Neural cell (in vitro differentiated cells): ENCODE data around the gene PFKP. TPM values are rescaled to one million over a fixed set of nuclear protein-coding genes. Genes with fewer than 3 reads are reported as not detected.
"Not testable (repeated sequence)": the region's sequence is repeated elsewhere in the genome, so short reads cannot be mapped to it uniquely, and the experiment has no call there.

Experiments used
- H2AFZ ChIP-seq: fragments of 200-600, 300-800 bp; sonication (generic), shearing (Covaris generic); 2 replicates; pipeline ENCODE4 v1.6.0; 2014; ENCODE audit warnings: low read depth, mild to moderate bottlenecking, antibody characterized with exemption, low read length, moderate library complexity
- H3F3A ChIP-seq: fragments of 200-600 bp; shearing (Covaris generic); 2 replicates; pipeline ENCODE4 v1.6.1; 2016; ENCODE audit warnings: mild to moderate bottlenecking, moderate library complexity, mixed read lengths, antibody characterized with exemption, low read length; ENCODE audit not compliant: insufficient read depth, poor library complexity, severe bottlenecking
- H3K27ac ChIP-seq: fragments of 200-600, 300-800 bp; sonication (generic), shearing (Covaris generic); 2 replicates; pipeline ENCODE4 v1.5.1; 2014; ENCODE audit warnings: mild to moderate bottlenecking, low read length, moderate library complexity
- H3K27me3 ChIP-seq: fragments of 300-800, 200-600 bp; sonication (generic), shearing (Covaris generic); 2 replicates; pipeline ENCODE4 v1.6.0; 2014; ENCODE audit warnings: mild to moderate bottlenecking, low read depth, low read length, moderate library complexity; ENCODE audit not compliant: insufficient read depth
- H3K36me3 ChIP-seq: fragments of 300-800, 200-600 bp; sonication (generic), shearing (Covaris generic); 2 replicates; pipeline ENCODE4 v1.5.1; 2014; ENCODE audit warnings: mild to moderate bottlenecking, antibody characterized with exemption, low read length, moderate library complexity; ENCODE audit not compliant: insufficient read depth
- H3K4me2 ChIP-seq: fragments of 300-800, 200-600 bp; sonication (generic), shearing (Covaris generic); 2 replicates; pipeline ENCODE4 v1.6.0; 2014; ENCODE audit warnings: mild to moderate bottlenecking, low read length
- H3K4me3 ChIP-seq: fragments of 300-800, 200-600 bp; sonication (generic), shearing (Covaris generic); 2 replicates; pipeline ENCODE4 v1.5.1; 2014; ENCODE audit warnings: mild to moderate bottlenecking, low read length, moderate library complexity
- H3K79me2 ChIP-seq: fragments of 200-600 bp; shearing (Covaris generic); replicated peaks from 2 replicates; pipeline ENCODE4 v1.6.0; 2014; ENCODE audit warnings: mild to moderate bottlenecking, low read length, moderate library complexity; ENCODE audit not compliant: insufficient read depth
- H3K9ac ChIP-seq: fragments of 300-800, 200-600 bp; sonication (generic), shearing (Covaris generic); 2 replicates; pipeline ENCODE4 v1.6.1; 2016; ENCODE audit warnings: mild to moderate bottlenecking, low read length, mixed read lengths
- H3K9me2 ChIP-seq: fragments of 200-600 bp; shearing (Covaris generic); 2 replicates; pipeline ENCODE4 v1.6.1; 2016; ENCODE audit warnings: mild to moderate bottlenecking, low read length, mixed read lengths; ENCODE audit not compliant: insufficient read depth
- H3K9me3 ChIP-seq: fragments of 200-600, 300-800 bp; sonication (generic), shearing (Covaris generic); 2 replicates; pipeline ENCODE4 v1.6.1; 2016; ENCODE audit warnings: mild to moderate bottlenecking, mixed run types, low read length, moderate library complexity, mixed read lengths
- H4K20me1 ChIP-seq: fragments of 200-600 bp; shearing (Covaris generic); 2 replicates; pipeline ENCODE4 v1.6.1; 2016; ENCODE audit warnings: mild to moderate bottlenecking, mixed run types; ENCODE audit not compliant: insufficient read depth
- EP300 ChIP-seq: fragments of 450-650 bp; conservative IDR thresholded peaks from 2 replicates; pipeline ENCODE4 v1.6.1; 2014; ENCODE audit warnings: antibody characterized with exemption, mild to moderate bottlenecking, moderate library complexity; ENCODE audit not compliant: poor library complexity, severe bottlenecking
- EZH2 ChIP-seq: fragments of 200-600, 300-800 bp; shearing (Covaris generic), sonication (generic); IDR thresholded peaks from 2 replicates; pipeline ENCODE4 v1.6.1; 2014; ENCODE audit warnings: antibody characterized with exemption, low read length, borderline replicate concordance, mild to moderate bottlenecking; ENCODE audit not compliant: insufficient read depth, poor library complexity, severe bottlenecking
- MXI1 ChIP-seq: fragments of 450-650 bp; conservative IDR thresholded peaks from 2 replicates; pipeline ENCODE4 v1.6.1; 2014; ENCODE audit warnings: antibody characterized with exemption, mild to moderate bottlenecking; ENCODE audit not compliant: poor library complexity, severe bottlenecking
- POLR2AphosphoS5 ChIP-seq: IDR thresholded peaks from 2 replicates; pipeline ENCODE4 v1.6.1; 2012
- RAD21 ChIP-seq: fragments of 450-650 bp; conservative IDR thresholded peaks from 2 replicates; pipeline ENCODE4 v1.6.1; 2014; ENCODE audit warnings: antibody characterized with exemption, mild to moderate bottlenecking, moderate library complexity
- SMC3 ChIP-seq: fragments of 450-650 bp; conservative IDR thresholded peaks from 2 replicates; pipeline ENCODE4 v1.6.1; 2014; ENCODE audit warnings: antibody characterized with exemption, mild to moderate bottlenecking, moderate library complexity; ENCODE audit not compliant: poor library complexity
- TAF1 ChIP-seq: IDR thresholded peaks from 2 replicates; pipeline ENCODE4 v1.6.1; 2012; ENCODE audit warnings: low read depth
- polyA plus RNA-seq: library from polyadenylated mRNA; depleted of rRNA; stranded (reverse); fragments of >200 nt; gene quantifications from 2 replicates; pipeline ENCODE4 v1.2.3, GENCODE V29; 2014
- TF ChIP-seq, protein P1 (sequence below): IDR thresholded peaks from 2 replicates; pipeline ENCODE4 v1.6.1; 2012; ENCODE audit warnings: borderline replicate concordance
- TF ChIP-seq, protein P2 (sequence below): fragments of 450-650 bp; IDR thresholded peaks from 2 replicates; pipeline ENCODE4 v1.5.1; 2014; ENCODE audit warnings: antibody characterized with exemption, mild to moderate bottlenecking, moderate library complexity; ENCODE audit not compliant: poor library complexity, severe bottlenecking

Gene PFKP
- polyA plus RNA-seq, 1 donor from 2014 or later: 27.9 TPM

DNA sequence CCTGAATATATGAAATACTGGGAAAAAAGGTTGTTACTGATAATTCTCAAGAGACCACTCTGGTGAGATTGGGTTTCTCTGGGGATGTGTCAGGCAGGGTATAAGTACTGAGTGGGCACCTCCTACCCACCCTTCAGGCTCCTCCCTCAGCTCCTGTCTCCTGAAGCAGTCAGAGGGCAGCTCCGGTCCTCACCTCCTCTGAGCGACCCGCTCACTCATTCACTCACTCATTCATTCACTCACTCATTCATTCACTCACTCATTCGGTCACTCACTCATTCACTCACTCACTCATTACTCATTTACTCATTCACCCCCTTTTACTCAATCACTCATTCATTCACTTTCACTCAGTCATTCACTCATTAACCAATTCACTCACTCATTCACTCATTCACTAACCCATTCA is 6.9 kb upstream of the PFKP start:
- no peaks in the 10 kb centered on the region for H3F3A ChIP-seq
- H3K4me3 ChIP-seq: no peak overlapping the region
- no peak for TF ChIP-seq POLR2AphosphoS5
- no peak for TF ChIP-seq TAF1
- TF ChIP-seq RAD21: no peak
- TF ChIP-seq, protein P1, sequence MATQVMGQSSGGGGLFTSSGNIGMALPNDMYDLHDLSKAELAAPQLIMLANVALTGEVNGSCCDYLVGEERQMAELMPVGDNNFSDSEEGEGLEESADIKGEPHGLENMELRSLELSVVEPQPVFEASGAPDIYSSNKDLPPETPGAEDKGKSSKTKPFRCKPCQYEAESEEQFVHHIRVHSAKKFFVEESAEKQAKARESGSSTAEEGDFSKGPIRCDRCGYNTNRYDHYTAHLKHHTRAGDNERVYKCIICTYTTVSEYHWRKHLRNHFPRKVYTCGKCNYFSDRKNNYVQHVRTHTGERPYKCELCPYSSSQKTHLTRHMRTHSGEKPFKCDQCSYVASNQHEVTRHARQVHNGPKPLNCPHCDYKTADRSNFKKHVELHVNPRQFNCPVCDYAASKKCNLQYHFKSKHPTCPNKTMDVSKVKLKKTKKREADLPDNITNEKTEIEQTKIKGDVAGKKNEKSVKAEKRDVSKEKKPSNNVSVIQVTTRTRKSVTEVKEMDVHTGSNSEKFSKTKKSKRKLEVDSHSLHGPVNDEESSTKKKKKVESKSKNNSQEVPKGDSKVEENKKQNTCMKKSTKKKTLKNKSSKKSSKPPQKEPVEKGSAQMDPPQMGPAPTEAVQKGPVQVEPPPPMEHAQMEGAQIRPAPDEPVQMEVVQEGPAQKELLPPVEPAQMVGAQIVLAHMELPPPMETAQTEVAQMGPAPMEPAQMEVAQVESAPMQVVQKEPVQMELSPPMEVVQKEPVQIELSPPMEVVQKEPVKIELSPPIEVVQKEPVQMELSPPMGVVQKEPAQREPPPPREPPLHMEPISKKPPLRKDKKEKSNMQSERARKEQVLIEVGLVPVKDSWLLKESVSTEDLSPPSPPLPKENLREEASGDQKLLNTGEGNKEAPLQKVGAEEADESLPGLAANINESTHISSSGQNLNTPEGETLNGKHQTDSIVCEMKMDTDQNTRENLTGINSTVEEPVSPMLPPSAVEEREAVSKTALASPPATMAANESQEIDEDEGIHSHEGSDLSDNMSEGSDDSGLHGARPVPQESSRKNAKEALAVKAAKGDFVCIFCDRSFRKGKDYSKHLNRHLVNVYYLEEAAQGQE: no peak
- no peak for TF ChIP-seq EP300
- TF ChIP-seq EZH2: no peak
- TF ChIP-seq MXI1: no peak
- no peak for TF ChIP-seq SMC3
- TF ChIP-seq, protein P2, sequence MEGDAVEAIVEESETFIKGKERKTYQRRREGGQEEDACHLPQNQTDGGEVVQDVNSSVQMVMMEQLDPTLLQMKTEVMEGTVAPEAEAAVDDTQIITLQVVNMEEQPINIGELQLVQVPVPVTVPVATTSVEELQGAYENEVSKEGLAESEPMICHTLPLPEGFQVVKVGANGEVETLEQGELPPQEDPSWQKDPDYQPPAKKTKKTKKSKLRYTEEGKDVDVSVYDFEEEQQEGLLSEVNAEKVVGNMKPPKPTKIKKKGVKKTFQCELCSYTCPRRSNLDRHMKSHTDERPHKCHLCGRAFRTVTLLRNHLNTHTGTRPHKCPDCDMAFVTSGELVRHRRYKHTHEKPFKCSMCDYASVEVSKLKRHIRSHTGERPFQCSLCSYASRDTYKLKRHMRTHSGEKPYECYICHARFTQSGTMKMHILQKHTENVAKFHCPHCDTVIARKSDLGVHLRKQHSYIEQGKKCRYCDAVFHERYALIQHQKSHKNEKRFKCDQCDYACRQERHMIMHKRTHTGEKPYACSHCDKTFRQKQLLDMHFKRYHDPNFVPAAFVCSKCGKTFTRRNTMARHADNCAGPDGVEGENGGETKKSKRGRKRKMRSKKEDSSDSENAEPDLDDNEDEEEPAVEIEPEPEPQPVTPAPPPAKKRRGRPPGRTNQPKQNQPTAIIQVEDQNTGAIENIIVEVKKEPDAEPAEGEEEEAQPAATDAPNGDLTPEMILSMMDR: no peak
- no peaks in the 10 kb centered on the region for H3K36me3 ChIP-seq
- no peaks in the 10 kb centered on the region for H3K79me2 ChIP-seq
- no peaks in the 10 kb centered on the region for H4K20me1 ChIP-seq
- H3K9me2 ChIP-seq: no peaks in the 10 kb centered on the region
- H3K9me3 ChIP-seq: no peaks in the 10 kb centered on the region
- no peak overlapping the region for H3K9ac ChIP-seq
- H2AFZ ChIP-seq: no peak overlapping the region
- H3K27ac ChIP-seq: no peak overlapping the region
- H3K4me2 ChIP-seq: no peak overlapping the region
- peaks cover 4% of the 10 kb centered on the region for H3K27me3 ChIP-seq

DNA sequence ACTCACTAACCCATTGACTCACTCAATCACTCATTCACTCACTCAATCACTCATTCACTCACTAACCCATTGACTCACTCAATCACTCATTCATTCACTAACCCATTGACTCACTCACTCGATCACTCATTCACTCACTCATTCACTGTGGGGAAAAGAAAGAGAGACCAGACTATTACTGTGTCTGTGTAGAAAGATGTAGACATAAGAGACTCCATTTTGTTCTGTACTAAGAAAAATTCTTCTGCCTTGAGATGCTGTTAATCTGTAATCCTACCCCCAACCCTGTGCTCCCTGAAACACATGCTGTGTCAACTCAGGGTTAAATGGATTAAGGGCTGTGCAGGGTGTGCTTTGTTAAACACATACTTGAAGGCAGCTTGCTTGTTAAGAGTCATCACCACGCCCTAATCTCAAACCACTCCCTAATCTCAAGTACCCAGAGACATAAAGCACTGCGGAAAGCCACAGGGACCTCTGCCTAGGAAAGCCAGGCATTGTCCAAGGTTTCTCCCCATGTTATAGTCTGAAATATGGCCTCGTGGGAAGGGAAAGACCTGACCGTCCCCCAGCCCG is 5.9 kb upstream of the PFKP start:
- not testable (repeated sequence) for H3K79me2 ChIP-seq, H3K4me2 ChIP-seq, H3K9ac ChIP-seq, H3K27ac ChIP-seq, H3F3A ChIP-seq, H3K36me3 ChIP-seq, H2AFZ ChIP-seq, H3K4me3 ChIP-seq, H3K9me2 ChIP-seq, H4K20me1 ChIP-seq, H3K9me3 ChIP-seq
- peaks cover 14% of the 10 kb centered on the region for H3K27me3 ChIP-seq
